ENCODE results near the gene B4GALT2. TPM values are rescaled to one million over a fixed set of nuclear protein-coding genes. Genes with fewer than 3 reads are reported as not detected.

Gene B4GALT2
- total and polyA plus RNA-seq, 2 donors (not counting 1 experiment from before 2014, with no cell fraction given) = 4.6 to 6.5 TPM

Other genes with a start within 250 kb of the B4GALT2 start
- gene ARTN, start 45.4 kb upstream of the B4GALT2 start, total RNA-seq = 0.53 and 0.64 TPM in 2 replicates
- 0.13 and 0.29 TPM in 2 replicates for gene ARTN, start 45.4 kb upstream of the B4GALT2 start, polyA plus RNA-seq
- 17.1 and 19.7 TPM in 2 replicates for gene IPO13, start 32.3 kb upstream of the B4GALT2 start, total RNA-seq
- gene IPO13, start 32.3 kb upstream of the B4GALT2 start, polyA plus RNA-seq = 18.7 and 22.4 TPM in 2 replicates
- 30.5 and 34.1 TPM in 2 replicates for gene DPH2, start 9.2 kb upstream of the B4GALT2 start, total RNA-seq
- gene DPH2, start 9.2 kb upstream of the B4GALT2 start, polyA plus RNA-seq = 56.7 and 71.9 TPM in 2 replicates
- gene ATP6V0B, start 4.2 kb upstream of the B4GALT2 start, total RNA-seq = 91.0 and 94.2 TPM in 2 replicates
- 198 and 317 TPM in 2 replicates for gene ATP6V0B, start 4.2 kb upstream of the B4GALT2 start, polyA plus RNA-seq
- gene CCDC24, start 12.4 kb downstream of the B4GALT2 start, total RNA-seq = 18.0 and 18.4 TPM in 2 replicates
- 7.3 and 10.1 TPM in 2 replicates for gene CCDC24, start 12.4 kb downstream of the B4GALT2 start, polyA plus RNA-seq
- 5.5 and 6.4 TPM in 2 replicates for gene SLC6A9, start 52.3 kb downstream of the B4GALT2 start, total RNA-seq
- gene SLC6A9, start 52.3 kb downstream of the B4GALT2 start, polyA plus RNA-seq = 0.28 and 0.65 TPM in 2 replicates
- not detected in 2 replicates for gene KLF17, start 139.6 kb downstream of the B4GALT2 start, total RNA-seq
- not detected in 2 replicates for gene KLF17, start 139.6 kb downstream of the B4GALT2 start, polyA plus RNA-seq
- gene KLF18, start 162.4 kb downstream of the B4GALT2 start, total RNA-seq = not detected in 2 replicates
- gene KLF18, start 162.4 kb downstream of the B4GALT2 start, polyA plus RNA-seq = not detected in 2 replicates
- 88.5 and 95.5 TPM in 2 replicates for gene DMAP1, start 234.3 kb downstream of the B4GALT2 start, total RNA-seq
- gene DMAP1, start 234.3 kb downstream of the B4GALT2 start, polyA plus RNA-seq = 116 and 132 TPM in 2 replicates